ENCODE measurements around the gene NRTN.

DNA sequence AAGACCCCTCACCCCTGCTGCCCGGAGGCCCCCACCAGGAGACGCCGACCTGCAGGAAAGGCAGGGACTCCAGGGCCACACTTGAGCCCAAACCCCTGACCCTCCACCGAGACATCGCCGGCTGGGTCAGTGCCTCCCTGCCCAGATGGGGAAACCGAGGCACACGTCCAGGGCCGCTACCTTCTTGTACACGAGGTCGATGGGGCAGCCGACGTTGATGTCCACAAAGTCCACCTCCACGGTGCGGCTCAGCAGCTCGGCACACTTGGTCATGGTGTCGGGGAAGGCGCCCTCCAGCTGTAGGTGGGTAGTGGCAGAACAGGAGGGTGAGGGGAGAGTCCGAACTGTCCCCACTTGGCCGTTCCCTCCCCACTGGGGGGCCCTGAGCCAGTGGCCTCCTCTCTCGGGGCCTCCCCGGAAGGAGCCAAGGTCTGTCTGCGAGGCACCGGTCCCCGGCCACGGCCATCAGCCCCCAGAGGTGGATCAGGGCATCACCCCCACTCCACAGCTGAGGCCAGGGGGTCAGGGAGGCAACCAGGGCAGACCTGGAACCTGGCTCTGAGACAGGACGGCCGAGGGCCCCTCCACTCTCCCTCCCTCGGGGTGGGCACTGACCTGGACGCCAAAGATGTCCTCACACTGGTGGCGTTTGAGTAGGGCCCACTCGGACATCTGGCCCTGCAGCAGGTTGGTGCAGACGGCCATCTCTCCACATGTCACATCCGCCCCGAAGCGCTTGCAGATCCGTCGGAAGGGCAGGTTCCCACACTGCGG lies 17.3 kb upstream of the NRTN start:
- TF ChIP-seq, protein P1, sequence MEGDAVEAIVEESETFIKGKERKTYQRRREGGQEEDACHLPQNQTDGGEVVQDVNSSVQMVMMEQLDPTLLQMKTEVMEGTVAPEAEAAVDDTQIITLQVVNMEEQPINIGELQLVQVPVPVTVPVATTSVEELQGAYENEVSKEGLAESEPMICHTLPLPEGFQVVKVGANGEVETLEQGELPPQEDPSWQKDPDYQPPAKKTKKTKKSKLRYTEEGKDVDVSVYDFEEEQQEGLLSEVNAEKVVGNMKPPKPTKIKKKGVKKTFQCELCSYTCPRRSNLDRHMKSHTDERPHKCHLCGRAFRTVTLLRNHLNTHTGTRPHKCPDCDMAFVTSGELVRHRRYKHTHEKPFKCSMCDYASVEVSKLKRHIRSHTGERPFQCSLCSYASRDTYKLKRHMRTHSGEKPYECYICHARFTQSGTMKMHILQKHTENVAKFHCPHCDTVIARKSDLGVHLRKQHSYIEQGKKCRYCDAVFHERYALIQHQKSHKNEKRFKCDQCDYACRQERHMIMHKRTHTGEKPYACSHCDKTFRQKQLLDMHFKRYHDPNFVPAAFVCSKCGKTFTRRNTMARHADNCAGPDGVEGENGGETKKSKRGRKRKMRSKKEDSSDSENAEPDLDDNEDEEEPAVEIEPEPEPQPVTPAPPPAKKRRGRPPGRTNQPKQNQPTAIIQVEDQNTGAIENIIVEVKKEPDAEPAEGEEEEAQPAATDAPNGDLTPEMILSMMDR (IDR thresholded peaks at IDR 0.05): no peak
- no peak for TF ChIP-seq POLR2A (IDR thresholded peaks at IDR 0.05)
- no peak for TF ChIP-seq POLR2AphosphoS5 (IDR thresholded peaks at IDR 0.05)
